Natural killer cell (primary cell): ENCODE measurements around the gene EHF. TPM values are rescaled to one million over a fixed set of nuclear protein-coding genes. Genes with fewer than 3 reads are reported as not detected.

ENCODE experiments used
- ATAC-seq, 3 donors: fragments of 150-1000 bp in 2 of 3; fragments of 200-7000 bp in 1 of 3; cut with Tn5 transposase; 1 replicate in 1 of 3; 2 replicates in 2 of 3; pipeline ENCODE4 v1.10.0; 2021; ENCODE audit warnings: mild to moderate bottlenecking in 2 of 3, moderate library complexity in 2 of 3
- DNase-seq, 2 donors: peaks; one replicate each; pipeline versions ENCODE4 v3.0.0 to v3.0.0-alpha.2; 2013 to 2021; ENCODE audit warnings: mixed read lengths in 1 of 2
- H3K27ac ChIP-seq: one replicate; pipeline ENCODE4 v1.5.1; 2013; ENCODE audit warnings: mild to moderate bottlenecking, low read length
- H3K27me3 ChIP-seq: one replicate; pipeline ENCODE4 v1.6.1; 2013; ENCODE audit warnings: low read length; ENCODE audit not compliant: control insufficient read depth, insufficient read depth
- H3K36me3 ChIP-seq: one replicate; pipeline ENCODE4 v1.6.1; 2013; ENCODE audit warnings: low read length; ENCODE audit not compliant: control insufficient read depth, insufficient read depth
- H3K4me1 ChIP-seq: one replicate; pipeline ENCODE4 v1.6.1; 2013; ENCODE audit warnings: low read length; ENCODE audit not compliant: control insufficient read depth, insufficient read depth
- H3K4me3 ChIP-seq: one replicate; pipeline ENCODE4 v1.5.1; 2013; ENCODE audit warnings: low read length
- H3K9me3 ChIP-seq: one replicate; pipeline ENCODE4 v1.6.1; 2013; ENCODE audit warnings: low read length; ENCODE audit not compliant: control insufficient read depth, insufficient read depth
- H3K27ac Mint-ChIP-seq, 2 donors: one replicate each; pipeline ENCODE4 v1.8.0; 2022; ENCODE audit warnings: mild to moderate bottlenecking in 2 of 2, mixed read lengths in 2 of 2, moderate library complexity in 1 of 2
- H3K27me3 Mint-ChIP-seq, 2 donors: one replicate each; pipeline ENCODE4 v1.8.0; 2022; ENCODE audit warnings: low read depth in 2 of 2, mixed read lengths in 2 of 2
- H3K36me3 Mint-ChIP-seq: one replicate; pipeline ENCODE4 v1.8.0; 2022; ENCODE audit warnings: mixed read lengths
- H3K4me1 Mint-ChIP-seq, 2 donors: one replicate each; pipeline ENCODE4 v1.8.0; 2022; ENCODE audit warnings: mixed read lengths in 2 of 2
- H3K4me3 Mint-ChIP-seq: one replicate; pipeline ENCODE4 v1.8.0; 2022; ENCODE audit warnings: mild to moderate bottlenecking, moderate library complexity, mixed read lengths
- H3K9me3 Mint-ChIP-seq, 2 donors: one replicate each; pipeline ENCODE4 v1.8.0; 2022; ENCODE audit warnings: mixed read lengths in 2 of 2
- WGBS: methylation state at CpG from one replicate; pipeline ENCODE4 v1.1.7; 2013; ENCODE audit warnings: missing lambda C conversion rate; ENCODE audit not compliant: insufficient coverage; 5-methylcytosine and 5-hydroxymethylcytosine counted together
- intact Hi-C: fragments of 100-400 bp; cut with micrococcal nuclease; formaldehyde crosslinking; loops from one replicate; pipeline ENCODE4 v1.14.2; 2022
- total RNA-seq, 4 donors: library from RNA; stranded (reverse); fragments of 120-200 nt in 1 of 4; gene quantifications; one replicate each; pipeline versions ENCODE4 v1.2.3 to v1.2.4, GENCODE V29; 2013 to 2022
- TF ChIP-seq, protein P1 (sequence below): fragments of 200-600 bp; IDR thresholded peaks from one replicate; pipeline ENCODE4 v1.8.0; 2022; ENCODE audit warnings: antibody characterized with exemption

EHF gene
- total RNA-seq, 3 donors from 2014 or later (not counting 1 experiment from before 2014, with no cell fraction given) = not detected

DNA sequence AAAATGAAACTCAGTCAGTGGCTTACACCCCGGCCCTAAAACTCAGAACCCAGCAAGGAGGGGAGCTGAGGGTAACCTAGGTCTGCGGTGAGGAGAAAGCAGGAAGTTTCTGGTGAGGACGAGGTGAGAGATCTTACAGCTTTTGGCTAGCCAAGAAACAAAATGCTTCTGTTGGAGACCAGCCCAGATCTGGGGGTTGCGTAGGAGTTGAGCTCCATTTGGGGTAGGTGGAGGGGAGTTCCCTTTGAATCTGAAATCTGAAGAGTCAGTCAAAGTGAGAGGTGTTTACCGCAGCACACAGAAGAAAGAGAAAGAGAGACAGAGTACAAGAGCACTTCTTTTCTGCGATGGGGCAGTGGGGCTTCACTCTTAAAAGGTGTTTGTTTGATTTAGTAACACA lies 29.6 kb downstream of the EHF start:
- Mint-ChIP-seq H3K4me1 (peaks cover 29 to 48% of the 10 kb centered on the region in 2 donors), H3K27me3 (peaks cover 36 to 51% of the 10 kb centered on the region in 2 donors)
- intact Hi-C loops = loop anchor here (10.0 kb wide), 1 partner anchor 434 kb away; no protein-coding TSS in a partner anchor

DNA sequence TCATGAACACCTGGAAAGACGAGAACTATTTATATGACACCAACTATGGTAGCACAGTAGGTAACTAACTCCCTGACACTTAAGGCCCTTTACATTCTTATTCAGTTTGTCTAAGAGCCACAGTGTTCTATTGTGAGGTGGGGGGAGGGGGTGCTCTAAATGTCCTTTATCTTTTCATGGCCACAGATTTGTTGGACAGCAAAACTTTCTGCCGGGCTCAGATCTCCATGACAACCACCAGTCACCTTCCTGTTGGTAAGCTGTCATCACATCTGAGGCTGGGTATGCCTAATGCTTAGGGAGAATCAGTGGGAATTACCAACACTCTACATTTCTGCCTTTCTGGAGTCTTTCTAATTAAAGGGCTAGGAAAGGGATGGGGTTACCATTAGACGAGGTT lies 30.7 kb downstream of the EHF start:
- Histone ChIP-seq H3K4me3 (no peak overlapping the region), H3K9me3 (no peaks in the 10 kb centered on the region), H3K4me1 (peaks cover 35% of the 10 kb centered on the region), H3K36me3 (no peaks in the 10 kb centered on the region), H3K27ac (no peak overlapping the region), H3K27me3 (peaks cover 30% of the 10 kb centered on the region)
- intact Hi-C loops = loop anchor here (10.0 kb wide), 1 partner anchor 433 kb away; no protein-coding TSS in a partner anchor
- peaks cover 29 to 48% of the 10 kb centered on the region in 2 donors for H3K4me1 Mint-ChIP-seq
- TF ChIP-seq, protein P1, sequence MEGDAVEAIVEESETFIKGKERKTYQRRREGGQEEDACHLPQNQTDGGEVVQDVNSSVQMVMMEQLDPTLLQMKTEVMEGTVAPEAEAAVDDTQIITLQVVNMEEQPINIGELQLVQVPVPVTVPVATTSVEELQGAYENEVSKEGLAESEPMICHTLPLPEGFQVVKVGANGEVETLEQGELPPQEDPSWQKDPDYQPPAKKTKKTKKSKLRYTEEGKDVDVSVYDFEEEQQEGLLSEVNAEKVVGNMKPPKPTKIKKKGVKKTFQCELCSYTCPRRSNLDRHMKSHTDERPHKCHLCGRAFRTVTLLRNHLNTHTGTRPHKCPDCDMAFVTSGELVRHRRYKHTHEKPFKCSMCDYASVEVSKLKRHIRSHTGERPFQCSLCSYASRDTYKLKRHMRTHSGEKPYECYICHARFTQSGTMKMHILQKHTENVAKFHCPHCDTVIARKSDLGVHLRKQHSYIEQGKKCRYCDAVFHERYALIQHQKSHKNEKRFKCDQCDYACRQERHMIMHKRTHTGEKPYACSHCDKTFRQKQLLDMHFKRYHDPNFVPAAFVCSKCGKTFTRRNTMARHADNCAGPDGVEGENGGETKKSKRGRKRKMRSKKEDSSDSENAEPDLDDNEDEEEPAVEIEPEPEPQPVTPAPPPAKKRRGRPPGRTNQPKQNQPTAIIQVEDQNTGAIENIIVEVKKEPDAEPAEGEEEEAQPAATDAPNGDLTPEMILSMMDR = no peak
- 75% methylated on average over 3 of the region's 3 CpGs for WGBS
- H3K4me3 Mint-ChIP-seq = peak overlapping the region; percentile 58
- H3K36me3 Mint-ChIP-seq = no peaks in the 10 kb centered on the region
- peaks cover 36 to 52% of the 10 kb centered on the region in 2 donors for H3K27me3 Mint-ChIP-seq
- H3K9me3 Mint-ChIP-seq = no peaks in the 10 kb centered on the region
- H3K27ac Mint-ChIP-seq = no peak overlapping the region
- DNase-seq (no peak), ATAC-seq (no peak)

More for the DNA sequence above, 29.6 kb downstream of the EHF start:
- H3K4me1 ChIP-seq = peaks cover 35% of the 10 kb centered on the region
- WGBS = 0% methylated on average over 6 of the region's 6 CpGs
- TF ChIP-seq, protein P1 = no peak
- no peaks in the 10 kb centered on the region for H3K9me3 Mint-ChIP-seq
- no peaks in the 10 kb centered on the region for H3K36me3 Mint-ChIP-seq
- DNase-seq (peak; percentile 60 to 91), ATAC-seq (peak; percentile 90 to 94 (median 94))
- H3K36me3 ChIP-seq = no peaks in the 10 kb centered on the region
- H3K4me3 ChIP-seq = no peak overlapping the region
- H3K27ac ChIP-seq = peak overlapping the region; percentile 46
- no peaks in the 10 kb centered on the region for H3K9me3 ChIP-seq
- peak overlapping the region; percentile 78 for H3K4me3 Mint-ChIP-seq
- peaks cover 27% of the 10 kb centered on the region for H3K27me3 ChIP-seq
- H3K27ac Mint-ChIP-seq = peak overlapping the region; percentile 34 to 86

DNA sequence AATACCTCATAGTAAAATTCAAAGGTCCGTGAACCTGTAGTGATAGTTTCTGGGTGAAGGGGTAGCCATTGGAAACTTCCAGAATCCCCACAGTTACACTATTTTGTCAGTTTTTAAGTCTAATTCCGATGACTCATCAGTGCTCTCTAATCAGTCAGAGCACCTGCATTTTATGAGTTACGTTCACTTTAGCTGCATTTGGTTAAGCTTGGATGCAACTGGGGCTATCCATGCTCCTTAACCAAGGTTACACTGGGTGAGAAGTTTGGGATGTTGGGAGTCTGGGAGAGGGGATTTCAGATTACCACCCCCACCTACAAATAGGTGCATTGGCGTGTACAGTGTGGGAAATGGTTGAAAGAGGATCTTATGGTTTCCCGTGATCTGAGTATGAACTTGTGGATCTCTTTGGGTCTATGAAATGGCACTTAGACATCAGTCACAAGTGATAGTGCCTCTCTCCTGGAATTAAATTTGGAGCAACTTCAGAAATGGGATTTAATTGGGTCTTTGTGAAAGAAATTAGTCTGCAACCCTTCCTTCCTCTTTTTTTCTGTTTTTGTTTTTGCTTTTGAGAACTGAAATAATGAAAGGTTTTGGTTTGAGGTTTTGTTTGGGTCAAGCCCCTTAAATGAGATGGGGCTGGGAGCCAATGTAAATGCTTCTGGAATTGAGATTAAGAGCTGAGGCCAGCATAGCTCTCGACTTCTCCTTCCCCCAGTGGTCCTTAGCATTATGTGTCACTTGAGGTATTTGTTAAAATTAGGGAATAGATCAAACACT lies 31.5 kb downstream of the EHF start:
- no peak overlapping the region for H3K27ac Mint-ChIP-seq
- 83% methylated on average over 5 of the region's 6 CpGs for WGBS
- DNase-seq = no peak
- H3K4me3 ChIP-seq = no peak overlapping the region
- no peaks in the 10 kb centered on the region for H3K36me3 Mint-ChIP-seq
- no peaks in the 10 kb centered on the region for H3K9me3 ChIP-seq
- peaks cover 30% of the 10 kb centered on the region for H3K27me3 ChIP-seq
- H3K27ac ChIP-seq = no peak overlapping the region
- peaks cover 40 to 52% of the 10 kb centered on the region in 2 donors for H3K27me3 Mint-ChIP-seq
- H3K4me3 Mint-ChIP-seq = no peak overlapping the region
- no peaks in the 10 kb centered on the region for H3K9me3 Mint-ChIP-seq
- intact Hi-C loops = loop anchor here (10.0 kb wide), 1 partner anchor 432 kb away; no protein-coding TSS in a partner anchor
- H3K36me3 ChIP-seq = no peaks in the 10 kb centered on the region
- peaks cover 35% of the 10 kb centered on the region for H3K4me1 ChIP-seq
- TF ChIP-seq, protein P1 = no peak
- ATAC-seq = no peak
- H3K4me1 Mint-ChIP-seq = peaks cover 29 to 48% of the 10 kb centered on the region in 2 donors
